ENCODE measurements around the gene ABCC3. TPM values are rescaled to one million over a fixed set of nuclear protein-coding genes. Genes with fewer than 3 reads are reported as not detected.

ABCC3 gene
- total RNA-seq, 4 donors from 2014 or later: 25.8 to 47.5 (median 35.2) TPM

- TF ChIP-seq CTCF (IDR thresholded peaks at IDR 0.05) (no peak), POLR2A (IDR thresholded peaks at IDR 0.05) (no peak)
- intact Hi-C loops (cut with DNase I; ENCODE audit: low total_unique reads): no loop called here
- DNase-seq (ENCODE audit: low spot score in 2 of 2): no peak
- WGBS, 2 donors: 62 to 98% methylated on average over 2 of the region's 2 CpGs
- no peak overlapping the region for H3K4me3 ChIP-seq (ENCODE audit: low read depth, poor library complexity, severe bottlenecking)
Observed at GRCh38 chr17:50647187-50647586, 12.5 kb downstream of the ABCC3 start.

- DNase-seq (ENCODE audit: low spot score in 2 of 2): no peak
- WGBS, 2 donors: 79 to 84% methylated on average over 7 of the region's 7 CpGs
- H3K4me3 ChIP-seq (ENCODE audit: low read depth, poor library complexity, severe bottlenecking): no peak overlapping the region
- intact Hi-C loops (cut with DNase I; ENCODE audit: low total_unique reads): no loop called here
- TF ChIP-seq CTCF (IDR thresholded peaks at IDR 0.05) (no peak), POLR2A (IDR thresholded peaks at IDR 0.05) (no peak)
Observed at GRCh38 chr17:50649042-50649908, 14.6 kb downstream of the ABCC3 start.

- 93 to 98% methylated on average over 2 of the region's 2 CpGs for WGBS, 2 donors
- no peak overlapping the region for H3K4me3 ChIP-seq (ENCODE audit: low read depth, poor library complexity, severe bottlenecking)
- no peak for DNase-seq (ENCODE audit: low spot score in 2 of 2)
- intact Hi-C loops (cut with DNase I; ENCODE audit: low total_unique reads): no loop called here
- TF ChIP-seq CTCF (IDR thresholded peaks at IDR 0.05): no peak
- no peak for TF ChIP-seq POLR2A (IDR thresholded peaks at IDR 0.05)
Observed at GRCh38 chr17:50651661-50652060, 17.0 kb downstream of the ABCC3 start.

- intact Hi-C loops (cut with DNase I; ENCODE audit: low total_unique reads): no loop called here
- WGBS, 2 donors: 90 to 95% methylated on average over 3 of the region's 3 CpGs
- TF ChIP-seq POLR2A (IDR thresholded peaks at IDR 0.05): no peak
- TF ChIP-seq CTCF (IDR thresholded peaks at IDR 0.05): no peak
Observed at GRCh38 chr17:50653738-50654137, 19.1 kb downstream of the ABCC3 start.

GRCh38 chr17:50656509-50656908, 21.8 kb downstream of the ABCC3 start:
- 97 to 98% methylated on average over 5 of the region's 5 CpGs for WGBS, 2 donors
- intact Hi-C loops (cut with DNase I; ENCODE audit: low total_unique reads): no loop called here
- DNase-seq (ENCODE audit: low spot score in 2 of 2): no peak
- TF ChIP-seq POLR2A (IDR thresholded peaks at IDR 0.05): no peak
- TF ChIP-seq CTCF (IDR thresholded peaks at IDR 0.05): no peak
- no peak overlapping the region for H3K4me3 ChIP-seq (ENCODE audit: low read depth, poor library complexity, severe bottlenecking)

More at GRCh38 chr17:50653738-50654137, 19.1 kb downstream of the ABCC3 start:
- no peak overlapping the region for H3K4me3 ChIP-seq (ENCODE audit: low read depth, poor library complexity, severe bottlenecking)
- no peak for DNase-seq (ENCODE audit: low spot score in 2 of 2)

All from lower leg skin (tissue), 4 donors.